ENCODE data around the gene MTMR2.
"Not testable (repeated sequence)": the region's sequence is repeated elsewhere in the genome, so short reads cannot be mapped to it uniquely, and the experiment has no call there.

MTMR2 gene

GRCh38 chr11:95863486-95864140, 60.3 kb downstream of the MTMR2 start:
- H3K36me3 ChIP-seq (ENCODE audit: control insufficient read depth, insufficient read depth, low read length) = no peaks in the 10 kb centered on the region
- no peaks in the 10 kb centered on the region for H3K27me3 ChIP-seq (ENCODE audit: control insufficient read depth, insufficient read depth, low read length)
- H3K4me1 ChIP-seq (ENCODE audit: control insufficient read depth, insufficient read depth, low read length) = no peaks in the 10 kb centered on the region
- H3K4me3 ChIP-seq (ENCODE audit: low read length) = no peak overlapping the region
- no peak overlapping the region for H3K27ac ChIP-seq (ENCODE audit: low read depth, low read length)
- no peak overlapping the region for H3K9ac ChIP-seq (ENCODE audit: low read length)

GRCh38 chr11:95860024-95860423, 63.9 kb downstream of the MTMR2 start:
- not testable (repeated sequence) for H3K36me3 ChIP-seq (ENCODE audit: control insufficient read depth, insufficient read depth, low read length); H3K9ac ChIP-seq (ENCODE audit: low read length); H3K27ac ChIP-seq (ENCODE audit: low read depth, low read length); H3K4me3 ChIP-seq (ENCODE audit: low read length); H3K4me1 ChIP-seq (ENCODE audit: control insufficient read depth, insufficient read depth, low read length); H3K27me3 ChIP-seq (ENCODE audit: control insufficient read depth, insufficient read depth, low read length)

DNA sequence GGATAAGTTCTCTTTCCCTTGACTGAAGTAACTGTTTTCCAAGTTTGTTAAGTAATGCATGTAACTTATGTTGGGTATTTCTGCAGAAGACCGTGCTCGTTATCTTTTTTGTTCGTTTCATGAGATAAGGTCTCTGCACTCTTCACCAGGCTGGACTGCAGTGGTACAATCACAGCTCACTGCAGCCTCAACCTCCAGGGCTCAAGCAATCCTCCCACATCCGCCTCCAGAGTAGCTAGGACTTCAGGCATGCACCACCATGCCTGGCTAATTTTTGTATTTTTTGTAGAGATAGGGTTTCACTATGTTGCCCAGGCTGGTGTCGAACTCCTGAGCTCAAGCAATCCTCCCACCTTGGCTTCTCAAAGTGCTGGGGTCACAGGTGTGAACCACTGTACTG, 69.5 kb downstream of the MTMR2 start:
- not testable (repeated sequence) for H3K4me3 ChIP-seq (ENCODE audit: low read length); H3K9ac ChIP-seq (ENCODE audit: low read length); H3K27ac ChIP-seq (ENCODE audit: low read depth, low read length); H3K27me3 ChIP-seq (ENCODE audit: control insufficient read depth, insufficient read depth, low read length); H3K36me3 ChIP-seq (ENCODE audit: control insufficient read depth, insufficient read depth, low read length); H3K4me1 ChIP-seq (ENCODE audit: control insufficient read depth, insufficient read depth, low read length)

- Histone ChIP-seq H3K36me3 (ENCODE audit: control insufficient read depth, insufficient read depth, low read length) (no peaks in the 10 kb centered on the region), H3K27me3 (ENCODE audit: control insufficient read depth, insufficient read depth, low read length) (no peaks in the 10 kb centered on the region), H3K4me3 (ENCODE audit: low read length) (no peak overlapping the region), H3K27ac (ENCODE audit: low read depth, low read length) (no peak overlapping the region), H3K9ac (ENCODE audit: low read length) (no peak overlapping the region), H3K4me1 (ENCODE audit: control insufficient read depth, insufficient read depth, low read length) (no peaks in the 10 kb centered on the region)
Observed at GRCh38 chr11:95853862-95854261, 70.0 kb downstream of the MTMR2 start.

GRCh38 chr11:95853138-95853537, 70.8 kb downstream of the MTMR2 start:
- H3K36me3 ChIP-seq (ENCODE audit: control insufficient read depth, insufficient read depth, low read length) = no peaks in the 10 kb centered on the region
- no peak overlapping the region for H3K27ac ChIP-seq (ENCODE audit: low read depth, low read length)
- no peaks in the 10 kb centered on the region for H3K4me1 ChIP-seq (ENCODE audit: control insufficient read depth, insufficient read depth, low read length)
- H3K27me3 ChIP-seq (ENCODE audit: control insufficient read depth, insufficient read depth, low read length) = no peaks in the 10 kb centered on the region
- H3K4me3 ChIP-seq (ENCODE audit: low read length) = no peak overlapping the region
- no peak overlapping the region for H3K9ac ChIP-seq (ENCODE audit: low read length)

- Histone ChIP-seq H3K27ac (ENCODE audit: low read depth, low read length) (no peak overlapping the region), H3K4me1 (ENCODE audit: control insufficient read depth, insufficient read depth, low read length) (no peaks in the 10 kb centered on the region), H3K27me3 (ENCODE audit: control insufficient read depth, insufficient read depth, low read length) (no peaks in the 10 kb centered on the region), H3K9ac (ENCODE audit: low read length) (no peak overlapping the region), H3K36me3 (ENCODE audit: control insufficient read depth, insufficient read depth, low read length) (peaks cover 3% of the 10 kb centered on the region), H3K4me3 (ENCODE audit: low read length) (no peak overlapping the region)
Observed at GRCh38 chr11:95850137-95850536, 73.8 kb downstream of the MTMR2 start.

DNA sequence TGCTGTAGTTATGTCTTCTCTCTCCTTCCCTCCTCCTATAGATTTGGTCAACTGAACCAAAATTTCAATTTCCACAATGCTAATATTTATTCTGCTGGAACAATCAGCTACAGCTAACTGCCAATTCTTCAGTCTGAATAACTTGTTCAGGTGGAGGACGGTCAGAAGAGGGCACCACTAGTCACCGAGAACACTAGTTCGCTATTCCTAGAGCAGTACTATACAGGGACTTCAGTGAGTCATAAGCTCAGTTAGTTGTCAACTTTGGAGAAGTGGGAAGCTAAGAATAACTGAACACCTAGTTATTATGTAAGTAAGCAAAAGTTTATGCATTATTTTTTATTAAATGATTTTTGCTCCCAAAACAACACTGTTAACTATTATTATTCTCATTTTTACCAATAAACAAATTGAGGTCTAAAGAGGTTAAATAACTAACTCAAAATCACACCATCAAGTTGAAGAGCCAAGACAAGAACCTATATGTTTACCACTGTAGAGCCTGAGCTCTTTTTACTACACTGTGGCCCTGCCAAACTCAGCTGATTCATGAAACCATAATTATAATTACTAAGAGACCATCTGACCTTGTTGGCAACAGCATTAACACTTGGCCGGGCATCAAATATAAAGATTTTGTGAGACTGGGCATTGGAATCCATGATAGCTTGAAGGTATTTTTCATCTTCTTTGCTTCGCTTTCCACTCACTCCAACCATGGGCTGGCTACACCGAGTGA, 74.7 kb downstream of the MTMR2 start:
- Histone ChIP-seq H3K36me3 (ENCODE audit: control insufficient read depth, insufficient read depth, low read length) (peaks cover 3% of the 10 kb centered on the region), H3K27ac (ENCODE audit: low read depth, low read length) (no peak overlapping the region), H3K27me3 (ENCODE audit: control insufficient read depth, insufficient read depth, low read length) (no peaks in the 10 kb centered on the region), H3K4me1 (ENCODE audit: control insufficient read depth, insufficient read depth, low read length) (no peaks in the 10 kb centered on the region), H3K4me3 (ENCODE audit: low read length) (no peak overlapping the region), H3K9ac (ENCODE audit: low read length) (no peak overlapping the region)

DNA sequence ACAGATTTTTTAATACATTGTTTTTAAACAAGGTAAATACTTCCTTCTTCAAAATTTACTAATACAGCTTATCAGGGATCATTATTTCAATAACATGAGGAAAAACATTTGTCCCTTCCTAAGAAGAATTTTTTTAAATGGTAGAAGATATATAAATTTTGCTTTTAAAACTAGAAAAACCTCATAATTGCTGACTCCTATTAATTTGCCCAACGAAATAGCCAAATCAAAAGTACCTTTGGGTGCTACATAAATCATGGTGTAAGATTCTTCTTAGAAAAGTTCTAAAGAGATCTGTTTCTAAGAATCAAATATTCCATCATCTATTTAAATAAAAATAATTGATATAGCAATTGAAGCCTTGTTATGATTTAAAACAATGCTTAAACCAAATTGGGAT, 78.7 kb downstream of the MTMR2 start:
- Histone ChIP-seq H3K4me3 (ENCODE audit: low read length) (no peak overlapping the region), H3K4me1 (ENCODE audit: control insufficient read depth, insufficient read depth, low read length) (no peaks in the 10 kb centered on the region), H3K36me3 (ENCODE audit: control insufficient read depth, insufficient read depth, low read length) (peaks cover 4% of the 10 kb centered on the region), H3K27me3 (ENCODE audit: control insufficient read depth, insufficient read depth, low read length) (no peaks in the 10 kb centered on the region), H3K27ac (ENCODE audit: low read depth, low read length) (no peak overlapping the region), H3K9ac (ENCODE audit: low read length) (no peak overlapping the region)

DNA sequence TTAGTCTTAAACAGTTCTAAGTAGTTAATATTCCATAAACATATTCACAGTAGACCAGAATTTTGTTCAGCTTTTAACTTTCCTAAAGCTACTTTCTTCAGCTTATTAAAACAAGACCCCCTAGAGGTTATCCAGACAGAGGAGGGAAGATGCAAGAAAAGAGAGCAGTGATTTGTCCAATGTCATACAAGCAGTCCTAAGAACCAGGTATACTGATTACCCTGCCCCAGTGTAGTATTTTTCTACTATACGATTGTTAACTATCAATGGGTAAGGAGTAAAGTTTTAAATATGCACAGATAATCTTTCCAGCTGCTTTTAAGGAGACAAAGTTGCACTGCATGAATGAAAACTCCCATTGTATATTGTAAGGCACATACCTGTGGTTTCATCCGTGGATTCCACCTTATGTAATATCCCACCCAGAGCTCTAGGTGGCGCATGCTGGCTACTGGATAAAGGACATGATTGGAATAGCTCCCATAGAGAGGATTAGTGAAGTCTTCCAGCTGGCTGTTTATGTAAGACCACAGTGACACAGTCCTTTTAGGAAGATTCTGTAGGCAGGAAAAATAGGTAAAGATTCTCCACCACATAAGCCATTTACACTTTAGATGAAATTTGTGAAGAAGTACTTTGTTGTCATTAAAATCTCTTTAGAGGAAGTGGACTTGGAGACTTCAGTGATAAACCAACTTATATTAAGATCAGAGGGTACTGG, 88.0 kb downstream of the MTMR2 start:
- Histone ChIP-seq H3K4me1 (ENCODE audit: control insufficient read depth, insufficient read depth, low read length) (no peaks in the 10 kb centered on the region), H3K27me3 (ENCODE audit: control insufficient read depth, insufficient read depth, low read length) (no peaks in the 10 kb centered on the region), H3K9ac (ENCODE audit: low read length) (no peak overlapping the region), H3K36me3 (ENCODE audit: control insufficient read depth, insufficient read depth, low read length) (peaks cover 13% of the 10 kb centered on the region), H3K4me3 (ENCODE audit: low read length) (no peak overlapping the region), H3K27ac (ENCODE audit: low read depth, low read length) (no peak overlapping the region)

DNA sequence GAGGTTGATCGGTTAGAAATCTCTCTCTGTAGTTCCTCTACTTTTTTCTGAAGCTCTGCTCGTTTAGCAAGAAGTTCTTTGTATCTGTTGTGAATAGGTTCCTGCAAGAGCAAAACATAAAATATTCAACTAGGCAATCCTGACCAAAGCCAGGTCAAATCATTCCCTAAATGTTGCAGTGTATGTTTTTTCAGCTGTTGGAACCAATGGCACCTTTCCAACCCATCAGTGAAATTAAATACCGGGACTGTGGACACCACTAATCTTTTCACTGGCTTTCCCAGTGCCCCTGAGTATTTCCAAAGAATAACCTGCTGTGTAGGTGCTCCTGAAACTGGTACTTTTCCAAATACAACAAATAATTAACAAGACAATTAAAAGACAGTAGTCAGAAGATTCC, 88.6 kb downstream of the MTMR2 start:
- Histone ChIP-seq H3K27ac (ENCODE audit: low read depth, low read length) (no peak overlapping the region), H3K4me3 (ENCODE audit: low read length) (no peak overlapping the region), H3K36me3 (ENCODE audit: control insufficient read depth, insufficient read depth, low read length) (peaks cover 14% of the 10 kb centered on the region), H3K4me1 (ENCODE audit: control insufficient read depth, insufficient read depth, low read length) (no peaks in the 10 kb centered on the region), H3K27me3 (ENCODE audit: control insufficient read depth, insufficient read depth, low read length) (no peaks in the 10 kb centered on the region), H3K9ac (ENCODE audit: low read length) (no peak overlapping the region)

- H3K27me3 ChIP-seq (ENCODE audit: control insufficient read depth, insufficient read depth, low read length) = no peaks in the 10 kb centered on the region
- H3K4me3 ChIP-seq (ENCODE audit: low read length) = no peak overlapping the region
- no peaks in the 10 kb centered on the region for H3K4me1 ChIP-seq (ENCODE audit: control insufficient read depth, insufficient read depth, low read length)
- H3K9ac ChIP-seq (ENCODE audit: low read length) = no peak overlapping the region
- H3K36me3 ChIP-seq (ENCODE audit: control insufficient read depth, insufficient read depth, low read length) = peaks cover 10% of the 10 kb centered on the region
- H3K27ac ChIP-seq (ENCODE audit: low read depth, low read length) = no peak overlapping the region
Observed at GRCh38 chr11:95833378-95833777, 90.5 kb downstream of the MTMR2 start.

GRCh38 chr11:95832763-95833162, 91.1 kb downstream of the MTMR2 start:
- H3K27me3 ChIP-seq (ENCODE audit: control insufficient read depth, insufficient read depth, low read length) = no peaks in the 10 kb centered on the region
- peaks cover 10% of the 10 kb centered on the region for H3K36me3 ChIP-seq (ENCODE audit: control insufficient read depth, insufficient read depth, low read length)
- no peaks in the 10 kb centered on the region for H3K4me1 ChIP-seq (ENCODE audit: control insufficient read depth, insufficient read depth, low read length)
- no peak overlapping the region for H3K4me3 ChIP-seq (ENCODE audit: low read length)
- no peak overlapping the region for H3K27ac ChIP-seq (ENCODE audit: low read depth, low read length)
- no peak overlapping the region for H3K9ac ChIP-seq (ENCODE audit: low read length)

Data from rectal smooth muscle tissue (tissue), 1 donor.